Parathyroid adenoma (tissue), 2 donors: ENCODE measurements around the gene CFAP43.

Experiments
- H2AFZ ChIP-seq: fragments of 300-600 bp; sonication (generic); one replicate; pipeline ENCODE4 v1.7.0; 2017; ENCODE audit warnings: antibody characterized with exemption, mild to moderate bottlenecking
- H3K27ac ChIP-seq: fragments of 300-600 bp; sonication (generic); one replicate; pipeline ENCODE4 v1.7.0; 2017
- H3K27me3 ChIP-seq: fragments of 300-600 bp; sonication (generic); one replicate; pipeline ENCODE4 v1.7.0; 2017; ENCODE audit warnings: low read length; ENCODE audit not compliant: control insufficient read depth, insufficient read depth
- H3K36me3 ChIP-seq: fragments of 300-600 bp; sonication (generic); one replicate; pipeline ENCODE4 v1.7.0; 2017; ENCODE audit warnings: low read length; ENCODE audit not compliant: control insufficient read depth, insufficient read depth
- H3K4me1 ChIP-seq: fragments of 300-600 bp; sonication (generic); one replicate; pipeline ENCODE4 v1.7.0; 2017; ENCODE audit warnings: control low read depth
- H3K4me2 ChIP-seq: fragments of 300-600 bp; sonication (generic); one replicate; pipeline ENCODE4 v1.7.0; 2017; ENCODE audit warnings: low read length
- H3K4me3 ChIP-seq: fragments of 300-600 bp; sonication (generic); one replicate; pipeline ENCODE4 v1.7.0; 2017; ENCODE audit warnings: low read depth, low read length
- H3K79me2 ChIP-seq: fragments of 300-600 bp; sonication (generic); one replicate; pipeline ENCODE4 v1.7.0; 2017; ENCODE audit warnings: control low read depth
- H3K9ac ChIP-seq: fragments of 300-600 bp; sonication (generic); one replicate; pipeline ENCODE4 v1.7.0; 2017; ENCODE audit warnings: mild to moderate bottlenecking
- H3K9me3 ChIP-seq: fragments of 300-600 bp; sonication (generic); one replicate; pipeline ENCODE4 v1.7.0; 2017; ENCODE audit warnings: low read length; ENCODE audit not compliant: control insufficient read depth
- TF ChIP-seq, protein P1 (sequence below): fragments of 300-600 bp; sonication (generic); IDR thresholded peaks from one replicate; pipeline ENCODE4 v1.7.0; 2017; ENCODE audit warnings: antibody characterized with exemption, mild to moderate bottlenecking
- donor health status: primary hyperparathyroidism.

CFAP43 gene

DNA sequence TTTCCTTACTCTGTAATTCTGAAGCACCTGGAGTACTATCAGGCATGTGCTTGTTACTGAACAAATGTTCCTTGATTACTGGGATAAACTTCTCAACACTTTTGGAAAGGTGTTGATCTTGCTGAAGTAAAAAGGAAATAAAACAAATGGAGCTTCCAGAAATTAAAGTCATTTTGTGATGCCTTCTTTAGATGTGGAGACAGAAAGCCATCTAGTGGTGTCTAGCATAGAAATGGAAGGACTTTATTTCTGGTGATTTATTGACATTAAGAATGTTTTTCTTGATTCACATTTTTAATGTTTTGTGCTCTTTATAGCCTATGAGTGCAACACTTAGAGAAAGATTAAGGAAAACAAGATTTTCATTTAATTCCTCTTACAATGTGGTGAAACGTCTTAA lies 108.8 kb downstream of the CFAP43 start:
- Histone ChIP-seq H3K27ac (no peak overlapping the region), H3K9me3 (no peaks in the 10 kb centered on the region), H3K27me3 (no peaks in the 10 kb centered on the region), H3K36me3 (no peaks in the 10 kb centered on the region), H3K4me2 (no peak overlapping the region), H2AFZ (no peak overlapping the region), H3K79me2 (no peaks in the 10 kb centered on the region), H3K4me1 (peaks cover 5% of the 10 kb centered on the region), H3K9ac (no peak overlapping the region), H3K4me3 (no peak overlapping the region)
- TF ChIP-seq, protein P1, sequence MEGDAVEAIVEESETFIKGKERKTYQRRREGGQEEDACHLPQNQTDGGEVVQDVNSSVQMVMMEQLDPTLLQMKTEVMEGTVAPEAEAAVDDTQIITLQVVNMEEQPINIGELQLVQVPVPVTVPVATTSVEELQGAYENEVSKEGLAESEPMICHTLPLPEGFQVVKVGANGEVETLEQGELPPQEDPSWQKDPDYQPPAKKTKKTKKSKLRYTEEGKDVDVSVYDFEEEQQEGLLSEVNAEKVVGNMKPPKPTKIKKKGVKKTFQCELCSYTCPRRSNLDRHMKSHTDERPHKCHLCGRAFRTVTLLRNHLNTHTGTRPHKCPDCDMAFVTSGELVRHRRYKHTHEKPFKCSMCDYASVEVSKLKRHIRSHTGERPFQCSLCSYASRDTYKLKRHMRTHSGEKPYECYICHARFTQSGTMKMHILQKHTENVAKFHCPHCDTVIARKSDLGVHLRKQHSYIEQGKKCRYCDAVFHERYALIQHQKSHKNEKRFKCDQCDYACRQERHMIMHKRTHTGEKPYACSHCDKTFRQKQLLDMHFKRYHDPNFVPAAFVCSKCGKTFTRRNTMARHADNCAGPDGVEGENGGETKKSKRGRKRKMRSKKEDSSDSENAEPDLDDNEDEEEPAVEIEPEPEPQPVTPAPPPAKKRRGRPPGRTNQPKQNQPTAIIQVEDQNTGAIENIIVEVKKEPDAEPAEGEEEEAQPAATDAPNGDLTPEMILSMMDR, result peak; percentile 28

DNA sequence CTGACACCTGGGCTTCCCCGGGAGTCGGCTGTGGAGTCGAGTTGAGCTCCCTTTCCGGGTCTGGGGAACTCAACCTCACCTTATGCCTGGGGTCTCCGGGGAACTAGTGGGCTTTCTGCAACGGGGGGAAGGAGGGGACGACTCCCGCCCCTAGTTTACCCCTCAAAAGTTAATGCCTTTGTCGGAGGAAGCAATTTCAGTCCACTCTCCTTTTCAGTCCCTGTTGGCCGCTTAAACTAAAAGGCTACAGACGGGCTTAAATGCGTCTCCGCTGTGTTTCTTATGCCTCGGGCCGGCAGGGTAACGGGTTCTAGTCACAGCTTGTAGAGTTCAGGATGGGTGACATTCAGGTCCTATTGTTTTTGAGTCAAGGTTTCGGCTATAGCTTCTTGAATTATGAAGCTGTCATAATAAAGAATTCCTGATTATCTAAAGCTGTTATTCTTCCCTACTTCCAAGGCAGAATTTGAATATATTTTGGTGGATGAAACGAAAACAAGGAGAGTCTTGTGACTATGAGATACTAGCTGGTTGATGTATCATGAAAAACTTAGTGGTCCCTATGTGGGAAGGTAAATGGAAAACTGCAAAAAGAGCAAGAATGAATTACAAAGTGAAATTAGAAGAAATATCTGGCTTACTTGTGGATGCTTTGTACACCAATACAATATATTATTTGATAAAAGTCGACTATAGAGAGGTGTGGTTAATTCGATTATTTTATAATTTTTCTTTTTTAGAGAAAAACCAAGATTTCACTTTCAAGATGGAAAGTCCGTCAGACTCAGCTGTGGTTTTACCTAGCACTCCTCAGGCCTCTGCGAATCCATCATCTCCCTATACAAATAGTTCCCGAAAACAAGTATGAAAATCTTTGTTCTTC lies 109.7 kb downstream of the CFAP43 start:
- TF ChIP-seq, protein P1, result no peak
- Histone ChIP-seq H3K4me1 (peaks cover 5% of the 10 kb centered on the region), H3K79me2 (no peaks in the 10 kb centered on the region), H3K36me3 (no peaks in the 10 kb centered on the region), H2AFZ (peak overlapping the region; percentile 95), H3K4me3 (peak overlapping the region; percentile 92), H3K4me2 (peak overlapping the region; percentile 77), H3K9ac (no peak overlapping the region), H3K27ac (peak overlapping the region; percentile 97), H3K9me3 (no peaks in the 10 kb centered on the region), H3K27me3 (no peaks in the 10 kb centered on the region)

DNA sequence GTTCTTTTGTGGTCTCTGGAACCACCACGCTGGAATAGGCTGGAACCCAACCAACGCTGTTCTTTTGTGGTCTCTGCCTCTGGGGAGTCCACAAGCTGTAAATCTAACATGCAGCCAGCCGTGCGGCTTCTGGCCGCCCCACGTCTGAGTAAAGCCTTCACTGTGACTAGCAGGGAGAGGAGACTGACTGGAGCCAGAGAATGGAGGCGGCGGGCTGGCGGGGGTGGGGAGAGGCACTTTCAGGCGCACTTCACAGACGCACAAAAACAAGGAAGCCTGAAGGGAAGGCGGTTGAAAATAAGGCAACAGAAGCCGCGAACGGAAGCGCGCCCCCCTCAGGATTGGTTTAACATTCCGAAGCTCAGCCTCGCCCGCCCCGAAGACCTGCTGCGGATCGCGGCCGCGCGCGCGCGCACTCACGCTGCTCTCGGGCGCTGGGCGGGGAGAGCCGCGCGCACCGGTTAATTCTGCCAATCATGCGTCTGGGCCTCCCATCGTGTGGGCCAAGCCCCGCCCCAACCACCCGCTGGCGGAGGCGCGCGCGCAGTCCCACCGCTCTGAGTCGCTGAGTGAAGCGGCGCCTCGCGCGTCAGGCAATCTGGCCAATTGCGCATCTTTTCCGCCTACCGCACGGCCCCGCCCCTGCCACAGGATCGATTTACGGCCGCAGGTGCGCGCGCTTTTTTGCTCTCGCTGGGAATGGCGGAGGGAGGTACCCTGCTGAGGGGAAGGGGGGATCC lies 110.5 kb downstream of the CFAP43 start, which contains the start of gene SFR1:
SFR1 (plus strand) TSS at position 687 of the 740 bp plus-strand sequence; CDS start at position 700, 13 bp downstream.
- Histone ChIP-seq H3K36me3 (no peaks in the 10 kb centered on the region), H3K27me3 (no peaks in the 10 kb centered on the region), H2AFZ (peak within 1 kb of the TSS; percentile 95), H3K4me2 (peak within 1 kb of the TSS; percentile 98), H3K27ac (peak within 1 kb of the TSS; percentile 97), H3K9ac (peak within 1 kb of the TSS; percentile 90), H3K4me1 (peaks cover 5% of the 10 kb centered on the region), H3K4me3 (peak within 1 kb of the TSS; percentile 92), H3K9me3 (no peaks in the 10 kb centered on the region), H3K79me2 (no peaks in the 10 kb centered on the region)
- TF ChIP-seq, protein P1, result peak; percentile 68

DNA sequence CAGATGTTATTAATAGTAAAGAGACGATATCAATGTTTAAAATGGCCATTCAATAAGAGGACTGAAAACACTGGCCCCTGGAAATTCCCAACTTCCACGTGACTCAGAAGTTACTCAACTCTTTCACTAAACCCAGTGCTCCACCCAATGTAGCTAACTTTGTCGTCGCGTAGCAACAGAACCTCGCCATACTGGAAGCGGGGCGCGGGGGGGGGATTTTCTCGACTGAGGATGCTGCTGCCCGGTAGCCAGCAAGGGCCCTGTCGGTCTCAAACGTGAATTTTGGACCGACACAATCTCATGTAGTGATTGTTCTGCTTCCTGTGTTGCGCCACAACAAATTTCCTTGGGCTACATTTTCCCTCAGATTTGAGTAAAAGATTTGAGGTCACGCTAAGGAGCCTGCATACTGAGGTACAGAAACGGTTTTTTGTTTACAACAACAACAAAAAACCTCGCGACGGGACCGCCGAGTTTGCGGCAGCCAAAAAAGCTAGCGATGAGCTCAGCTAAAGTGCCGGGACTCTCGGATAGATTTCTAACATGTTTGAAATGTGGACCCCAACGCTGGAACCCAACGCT lies 111.2 kb downstream of the CFAP43 start:
- H3K79me2 ChIP-seq, result no peaks in the 10 kb centered on the region
- no peaks in the 10 kb centered on the region for H3K36me3 ChIP-seq
- H3K27me3 ChIP-seq, result no peaks in the 10 kb centered on the region
- H3K4me3 ChIP-seq, result peak overlapping the region; percentile 92
- H3K9me3 ChIP-seq, result no peaks in the 10 kb centered on the region
- H3K4me1 ChIP-seq, result peaks cover 5% of the 10 kb centered on the region
- peak overlapping the region; percentile 97 for H3K27ac ChIP-seq
- peak overlapping the region; percentile 94 for H2AFZ ChIP-seq
- TF ChIP-seq, protein P1, result no peak
- H3K4me2 ChIP-seq, result peak overlapping the region; percentile 98
- peak overlapping the region; percentile 90 for H3K9ac ChIP-seq
